Measurements from ENCODE around the gene FGF11. TPM values are rescaled to one million over a fixed set of nuclear protein-coding genes. Genes with fewer than 3 reads are reported as not detected.

The FGF11 gene
- total and polyA plus RNA-seq, 9 donors, result 0.10 to 5.1 (median 0.61) TPM

GRCh38 chr17:7410634-7411426 lies 28.5 kb upstream of the FGF11 start:
- Histone ChIP-seq H3K36me3 (no peaks in the 10 kb centered on the region), H3K27me3 (no peaks in the 10 kb centered on the region), H3K9me3 (no peaks in the 10 kb centered on the region), H3K4me3 (no peak overlapping the region), H3K27ac (no peak overlapping the region), H3K4me1 (ENCODE audit: insufficient read depth) (peaks cover 2% of the 10 kb centered on the region)
- DNase-seq, result no peak
- intact Hi-C loops (cut with DNase I), result no loop called here
- no peak for TF ChIP-seq CTCF (IDR thresholded peaks at IDR 0.05)
- TF ChIP-seq POLR2A (IDR thresholded peaks at IDR 0.05), result no peak
- no peak for TF ChIP-seq EP300 (IDR thresholded peaks at IDR 0.05)
- WGBS, 3 donors, result 84 to 87% (median 87%) methylated on average over 25 of the region's 25 CpGs

GRCh38 chr17:7411427-7411750 lies 27.9 kb upstream of the FGF11 start:
- H3K4me1 ChIP-seq (ENCODE audit: insufficient read depth), result no peaks in the 10 kb centered on the region
- no peaks in the 10 kb centered on the region for H3K27me3 ChIP-seq
- no peaks in the 10 kb centered on the region for H3K9me3 ChIP-seq
- intact Hi-C loops (cut with DNase I), result no loop called here
- WGBS, 3 donors, result 95 to 98% (median 96%) methylated on average over 8 of the region's 8 CpGs
- H3K27ac ChIP-seq, result no peak overlapping the region
- TF ChIP-seq EP300 (IDR thresholded peaks at IDR 0.05) (no peak), CTCF (IDR thresholded peaks at IDR 0.05) (no peak), POLR2A (IDR thresholded peaks at IDR 0.05) (no peak)
- no peak for DNase-seq
- no peaks in the 10 kb centered on the region for H3K36me3 ChIP-seq
- H3K4me3 ChIP-seq, result no peak overlapping the region

- TF ChIP-seq CTCF (IDR thresholded peaks at IDR 0.05) (no peak), POLR2A (IDR thresholded peaks at IDR 0.05) (no peak), EP300 (IDR thresholded peaks at IDR 0.05) (no peak)
- DNase-seq, result no peak
- no peaks in the 10 kb centered on the region for H3K36me3 ChIP-seq
- no peak overlapping the region for H3K27ac ChIP-seq
- no peaks in the 10 kb centered on the region for H3K4me1 ChIP-seq (ENCODE audit: insufficient read depth)
- H3K4me3 ChIP-seq, result no peak overlapping the region
- 67 to 70% (median 69%) methylated on average over 6 of the region's 6 CpGs for WGBS, 3 donors
- no peaks in the 10 kb centered on the region for H3K27me3 ChIP-seq
- intact Hi-C loops (cut with DNase I), result no loop called here
- H3K9me3 ChIP-seq, result no peaks in the 10 kb centered on the region
Observed at GRCh38 chr17:7413346-7413985, 25.8 kb upstream of the FGF11 start.

GRCh38 chr17:7414837-7415236 lies 24.5 kb upstream of the FGF11 start:
- DNase-seq, result no peak
- H3K36me3 ChIP-seq, result no peaks in the 10 kb centered on the region

More at GRCh38 chr17:7414837-7415236, 24.5 kb upstream of the FGF11 start:
- H3K4me1 ChIP-seq (ENCODE audit: insufficient read depth), result no peaks in the 10 kb centered on the region
- 84 to 85% (median 85%) methylated on average over 14 of the region's 14 CpGs for WGBS, 3 donors
- H3K27me3 ChIP-seq, result no peaks in the 10 kb centered on the region
- intact Hi-C loops (cut with DNase I), result no loop called here
- H3K27ac ChIP-seq, result no peak overlapping the region
- H3K4me3 ChIP-seq, result no peak overlapping the region
- no peaks in the 10 kb centered on the region for H3K9me3 ChIP-seq
- TF ChIP-seq EP300 (IDR thresholded peaks at IDR 0.05) (no peak), POLR2A (IDR thresholded peaks at IDR 0.05) (no peak), CTCF (IDR thresholded peaks at IDR 0.05) (no peak)

Data from ovary (tissue), 9 donors.